Erythroblast (primary cell): ENCODE measurements around the gene PSMB9.

Source experiments
- DNase-seq, 2 experiments: peaks; one replicate each; lab custom pipeline; 2025; lab: John Stamatoyannopoulos, UW
- GATA1 ChIP-seq: IDR thresholded peaks from 2 replicates; pipeline ENCODE4 v1.6.1; 2011; ENCODE audit warnings: low read depth, mild to moderate bottlenecking, control low read depth, low read length, moderate library complexity
- POLR2A ChIP-seq: IDR thresholded peaks from 2 replicates; pipeline ENCODE4 v1.6.1; 2011; ENCODE audit warnings: mild to moderate bottlenecking, low read length

Gene PSMB9

DNA sequence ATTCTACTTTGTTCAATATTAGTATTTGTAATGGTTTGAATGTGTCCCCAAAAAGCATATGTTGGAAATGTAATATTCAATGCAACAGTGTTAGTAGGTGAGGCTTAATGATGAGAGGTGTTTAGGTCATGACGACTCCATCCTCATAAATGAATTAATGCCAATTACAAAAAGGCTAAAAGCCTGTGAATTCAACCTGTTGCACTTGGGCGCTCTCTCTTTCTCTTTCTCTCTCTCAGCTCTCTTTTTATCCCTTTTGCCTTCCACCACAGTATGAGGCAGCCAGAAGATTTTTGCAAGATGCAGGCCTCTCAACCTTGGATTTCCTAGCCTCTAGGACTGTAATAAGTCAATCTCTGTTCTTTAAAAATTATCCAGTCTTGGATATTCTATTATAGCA is 34.6 kb downstream of the PSMB9 start:
- no peak for DNase-seq
- no peak for TF ChIP-seq GATA1
- TF ChIP-seq POLR2A, result no peak

DNA sequence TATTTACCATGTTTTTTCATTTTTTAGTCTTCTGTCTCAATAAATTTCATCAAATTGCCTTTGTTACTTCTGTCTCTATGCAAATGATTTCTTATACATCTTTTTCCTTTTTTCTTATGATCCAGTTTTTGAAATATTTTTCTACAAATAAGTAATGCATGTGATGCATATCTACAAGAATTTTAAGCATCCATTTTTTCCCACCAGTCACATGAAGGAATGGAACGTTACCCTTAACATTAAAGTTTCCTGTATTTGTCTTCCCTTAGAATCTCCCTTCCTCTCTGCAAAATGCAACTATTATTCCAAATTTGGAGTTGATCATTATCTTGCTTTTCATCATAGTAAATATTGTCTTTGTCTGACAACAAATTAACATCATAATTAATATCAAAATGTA is 35.5 kb downstream of the PSMB9 start:
- no peak for TF ChIP-seq POLR2A
- TF ChIP-seq GATA1, result no peak
- DNase-seq, result no peak

- no peak for DNase-seq
- TF ChIP-seq GATA1 (no peak), POLR2A (no peak)
These were observed 36.8 kb downstream of the PSMB9 start for GRCh38 chr6:32890831-32891230.

GRCh38 chr6:32894085-32895005 is 40.4 kb downstream of the PSMB9 start:
- DNase-seq, result peak; percentile 94 to 97
- no peak for TF ChIP-seq GATA1
- TF ChIP-seq POLR2A, result peak; percentile 79

DNA sequence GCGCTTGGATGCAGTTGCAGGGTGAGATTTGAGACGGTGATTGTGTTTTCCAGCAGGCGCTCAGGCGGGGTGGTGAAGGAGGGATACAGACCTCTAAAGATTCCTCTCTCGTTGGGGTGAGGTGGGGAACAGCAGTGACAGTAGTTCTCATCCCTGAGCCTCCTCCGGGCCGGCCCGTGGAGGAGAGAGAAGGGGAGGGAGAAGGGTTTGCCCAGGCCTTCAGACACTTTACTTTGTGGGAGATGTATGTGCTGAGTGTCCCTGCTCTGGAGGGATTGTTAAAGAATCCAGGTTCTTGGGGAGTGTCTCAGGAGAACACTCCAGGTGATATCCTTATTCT is 41.0 kb downstream of the PSMB9 start:
- DNase-seq, result no peak
- TF ChIP-seq POLR2A (peak; percentile 4), GATA1 (no peak)

DNA sequence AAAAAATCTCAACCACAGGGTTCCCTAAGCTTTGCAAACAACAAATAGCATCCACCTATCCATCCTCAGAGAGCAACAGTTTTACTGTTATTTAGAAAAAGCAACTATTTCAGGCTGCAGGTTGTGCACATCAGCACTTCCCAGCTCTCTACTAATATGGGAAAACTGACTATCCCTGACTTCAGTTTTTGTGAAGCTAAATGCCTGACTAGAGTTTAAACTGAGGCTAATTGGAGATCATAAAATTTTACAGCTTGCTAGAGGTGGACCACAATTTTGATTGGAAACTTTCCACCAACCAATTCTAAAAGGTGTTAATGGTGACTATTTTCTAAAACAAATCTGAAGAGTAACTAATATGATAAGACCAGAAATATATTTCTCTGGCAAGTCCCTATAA is 50.0 kb downstream of the PSMB9 start:
- DNase-seq, result no peak
- TF ChIP-seq GATA1 (no peak), POLR2A (no peak)

DNA sequence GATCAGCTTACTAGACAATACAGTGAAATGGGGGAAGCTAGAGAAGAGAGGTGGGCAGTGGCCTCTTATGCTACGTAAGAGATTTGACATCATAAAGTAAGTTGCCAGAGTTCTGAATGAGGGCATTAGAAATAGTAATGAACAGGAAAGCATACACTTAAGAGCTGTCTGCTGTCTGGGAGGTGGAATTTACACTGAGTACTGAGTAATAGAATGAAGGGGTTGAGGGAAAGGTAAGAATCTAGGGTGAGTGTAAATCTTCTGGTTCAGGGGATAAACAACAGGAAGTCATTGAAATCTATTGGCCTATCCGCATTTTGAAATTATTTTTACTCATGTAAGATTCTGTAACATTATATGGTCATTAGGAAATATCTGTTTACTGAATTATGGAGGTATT is 51.1 kb downstream of the PSMB9 start:
- no peak for DNase-seq
- no peak for TF ChIP-seq GATA1
- no peak for TF ChIP-seq POLR2A

DNA sequence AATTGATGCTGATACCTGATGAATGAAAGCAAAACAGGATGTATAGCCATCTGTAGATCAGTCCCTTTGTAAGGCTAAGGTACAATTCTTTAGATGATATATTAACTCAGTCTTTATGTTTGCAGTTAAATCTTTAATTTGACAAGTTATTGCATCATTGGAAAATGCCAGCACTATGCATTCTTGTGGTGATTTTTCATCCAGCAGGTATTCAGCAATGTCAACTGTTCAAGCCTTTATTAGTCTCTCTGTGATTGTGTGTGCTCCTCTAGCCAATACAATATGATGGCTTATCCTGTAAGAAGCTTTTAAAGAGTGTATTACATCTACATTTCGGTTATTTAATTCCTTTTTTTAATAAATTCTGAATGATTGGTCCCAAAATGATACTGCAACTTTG is 52.5 kb downstream of the PSMB9 start:
- TF ChIP-seq GATA1 (no peak), POLR2A (no peak)
- DNase-seq, result no peak

GRCh38 chr6:32908897-32909296 is 54.9 kb downstream of the PSMB9 start:
- no peak for DNase-seq
- TF ChIP-seq GATA1 (no peak), POLR2A (no peak)
